ENCODE results near the gene BABAM2.

DNA sequence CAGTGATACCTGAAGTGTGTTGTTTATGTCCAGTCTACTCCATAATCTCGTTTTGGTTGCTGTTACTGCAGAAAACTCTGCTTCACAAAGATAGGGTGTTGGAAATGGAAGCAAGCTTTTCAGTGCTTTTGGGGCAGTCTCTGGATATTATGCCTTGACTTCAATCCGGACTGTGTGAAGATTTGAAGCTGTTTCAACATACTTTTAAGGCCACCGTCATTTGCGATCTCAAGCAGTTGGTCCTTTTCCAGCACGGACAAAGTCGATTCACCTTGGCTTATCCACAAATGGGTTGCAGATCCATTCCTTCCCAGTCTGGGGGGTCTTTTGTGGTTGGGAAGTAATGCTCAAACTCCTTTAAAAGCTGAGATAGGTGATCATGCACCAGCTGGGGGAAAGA lies 20.8 kb upstream of the BABAM2 start:
- TF ChIP-seq POLR2A (IDR thresholded peaks at IDR 0.05; ENCODE audit: extremely low read depth, insufficient read length), result no peak
- TF ChIP-seq, protein P1, sequence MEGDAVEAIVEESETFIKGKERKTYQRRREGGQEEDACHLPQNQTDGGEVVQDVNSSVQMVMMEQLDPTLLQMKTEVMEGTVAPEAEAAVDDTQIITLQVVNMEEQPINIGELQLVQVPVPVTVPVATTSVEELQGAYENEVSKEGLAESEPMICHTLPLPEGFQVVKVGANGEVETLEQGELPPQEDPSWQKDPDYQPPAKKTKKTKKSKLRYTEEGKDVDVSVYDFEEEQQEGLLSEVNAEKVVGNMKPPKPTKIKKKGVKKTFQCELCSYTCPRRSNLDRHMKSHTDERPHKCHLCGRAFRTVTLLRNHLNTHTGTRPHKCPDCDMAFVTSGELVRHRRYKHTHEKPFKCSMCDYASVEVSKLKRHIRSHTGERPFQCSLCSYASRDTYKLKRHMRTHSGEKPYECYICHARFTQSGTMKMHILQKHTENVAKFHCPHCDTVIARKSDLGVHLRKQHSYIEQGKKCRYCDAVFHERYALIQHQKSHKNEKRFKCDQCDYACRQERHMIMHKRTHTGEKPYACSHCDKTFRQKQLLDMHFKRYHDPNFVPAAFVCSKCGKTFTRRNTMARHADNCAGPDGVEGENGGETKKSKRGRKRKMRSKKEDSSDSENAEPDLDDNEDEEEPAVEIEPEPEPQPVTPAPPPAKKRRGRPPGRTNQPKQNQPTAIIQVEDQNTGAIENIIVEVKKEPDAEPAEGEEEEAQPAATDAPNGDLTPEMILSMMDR (IDR thresholded peaks at IDR 0.05; ENCODE audit: low read depth, low read length), result no peak
